Erythroblast (primary cell): ENCODE data around the gene FYN.

Experiments used
- DNase-seq, 2 experiments: peaks; one replicate each; lab custom pipeline; 2025; lab: John Stamatoyannopoulos, UW
- GATA1 ChIP-seq: IDR thresholded peaks from 2 replicates; pipeline ENCODE4 v1.6.1; 2011; ENCODE audit warnings: low read depth, mild to moderate bottlenecking, control low read depth, low read length, moderate library complexity
- POLR2A ChIP-seq: IDR thresholded peaks from 2 replicates; pipeline ENCODE4 v1.6.1; 2011; ENCODE audit warnings: mild to moderate bottlenecking, low read length

The FYN gene

GRCh38 chr6:111730864-111731263 is 142.4 kb downstream of the FYN start:
- TF ChIP-seq POLR2A (no peak), GATA1 (no peak)
- no peak for DNase-seq

GRCh38 chr6:111727802-111728201 is 145.4 kb downstream of the FYN start:
- DNase-seq, result peak; percentile 9
- no peak for TF ChIP-seq POLR2A
- TF ChIP-seq GATA1, result no peak

- TF ChIP-seq POLR2A, result no peak
- TF ChIP-seq GATA1, result no peak
- DNase-seq, result no peak
These were observed 146.2 kb downstream of the FYN start for GRCh38 chr6:111727041-111727440.

GRCh38 chr6:111725446-111726112 is 147.7 kb downstream of the FYN start:
- no peak for DNase-seq
- TF ChIP-seq GATA1, result no peak
- TF ChIP-seq POLR2A, result no peak

GRCh38 chr6:111724505-111724904 is 148.7 kb downstream of the FYN start:
- DNase-seq, result no peak
- no peak for TF ChIP-seq GATA1
- TF ChIP-seq POLR2A, result no peak

GRCh38 chr6:111724039-111724438 is 149.2 kb downstream of the FYN start:
- TF ChIP-seq GATA1 (no peak), POLR2A (no peak)
- DNase-seq, result no peak

- DNase-seq, result no peak
- TF ChIP-seq GATA1, result no peak
- TF ChIP-seq POLR2A, result no peak
These were observed 149.8 kb downstream of the FYN start for GRCh38 chr6:111723412-111723970.

GRCh38 chr6:111722179-111722731 is 151.0 kb downstream of the FYN start:
- TF ChIP-seq POLR2A (no peak), GATA1 (no peak)
- DNase-seq, result no peak

GRCh38 chr6:111721753-111722154 is 151.5 kb downstream of the FYN start:
- DNase-seq, result peak; percentile 66 to 81
- TF ChIP-seq GATA1 (no peak), POLR2A (no peak)

- DNase-seq, result no peak
- TF ChIP-seq POLR2A (no peak), GATA1 (no peak)
These were observed 152.2 kb downstream of the FYN start for GRCh38 chr6:111720931-111721496.

GRCh38 chr6:111718990-111719389 is 154.3 kb downstream of the FYN start:
- no peak for TF ChIP-seq GATA1
- no peak for TF ChIP-seq POLR2A
- no peak for DNase-seq

- no peak for TF ChIP-seq GATA1
- no peak for TF ChIP-seq POLR2A
These were observed 154.9 kb downstream of the FYN start for GRCh38 chr6:111718326-111718725.

GRCh38 chr6:111717621-111718020 is 155.6 kb downstream of the FYN start:
- DNase-seq, result no peak
- TF ChIP-seq POLR2A (no peak), GATA1 (no peak)

More at GRCh38 chr6:111718326-111718725, 154.9 kb downstream of the FYN start:
- DNase-seq, result no peak

GRCh38 chr6:111716325-111716724 is 156.9 kb downstream of the FYN start:
- DNase-seq, result no peak
- no peak for TF ChIP-seq POLR2A
- no peak for TF ChIP-seq GATA1

GRCh38 chr6:111715321-111715720 is 157.9 kb downstream of the FYN start:
- TF ChIP-seq GATA1 (no peak), POLR2A (no peak)
- no peak for DNase-seq
